ENCODE data around the gene TRIM3. TPM values are rescaled to one million over a fixed set of nuclear protein-coding genes. Genes with fewer than 3 reads are reported as not detected.

The TRIM3 gene
- total RNA-seq, 1 experiment from 2014 or later = 13.4 TPM

DNA sequence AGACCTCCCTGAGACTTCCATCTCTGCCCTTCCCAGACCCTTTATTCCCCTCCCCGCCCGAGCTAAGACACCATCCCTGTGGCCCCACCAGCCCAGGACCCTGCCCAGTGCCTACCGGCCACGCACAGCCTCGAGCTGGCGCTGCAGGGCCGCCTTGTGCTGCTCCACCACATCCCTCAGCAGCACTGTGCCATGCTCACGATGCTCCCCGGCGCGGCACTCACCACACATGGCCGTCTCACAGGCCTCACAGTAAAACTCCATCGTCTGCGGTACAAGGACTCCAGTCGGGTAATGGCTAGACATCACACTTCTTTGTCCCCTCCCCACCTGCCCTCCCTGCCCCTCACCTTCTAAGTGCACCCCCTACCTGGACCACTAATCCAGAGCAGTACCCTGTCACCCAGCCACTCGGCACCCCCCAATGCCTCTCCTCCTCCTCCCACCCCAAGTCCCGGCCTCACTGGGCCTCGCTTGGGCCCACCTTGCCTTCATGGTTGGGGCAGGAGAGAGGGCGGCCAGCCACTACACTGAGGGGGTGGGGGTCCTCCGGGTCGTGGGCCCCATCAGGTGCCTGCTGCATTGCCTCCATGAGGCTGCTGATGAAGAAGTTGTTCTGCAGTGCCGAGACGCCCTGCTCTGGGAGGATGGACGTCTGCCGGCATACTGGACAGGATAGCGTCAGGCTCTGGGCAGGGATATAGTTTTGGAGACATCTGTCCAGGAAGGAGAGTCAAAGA, 16.0 kb downstream of the TRIM3 start:
- H3K9ac ChIP-seq (ENCODE audit: low read length) = no peak overlapping the region
- H2AFZ ChIP-seq (ENCODE audit: low read depth, low read length, poor library complexity, severe bottlenecking) = no peak overlapping the region
- H3K4me3 ChIP-seq (replicated peaks in 1 of 2; ENCODE audit: low read depth in 1 of 2, low read length in 2 of 2) = no peak overlapping the region
- no peaks in the 10 kb centered on the region for H3K9me2 ChIP-seq (ENCODE audit: insufficient read depth)
- no peaks in the 10 kb centered on the region for H3K4me1 ChIP-seq (ENCODE audit: control insufficient read depth in 1 of 2, insufficient read depth in 2 of 2, low read length in 2 of 2)
- H3K27me3 ChIP-seq (ENCODE audit: insufficient read depth, low read length) = no peaks in the 10 kb centered on the region
- H3K4me2 ChIP-seq (ENCODE audit: low read length) = no peak overlapping the region
- BruUV-seq (replicated peaks) = no TSS peak
- intact Hi-C loops (cut with micrococcal nuclease) = no loop called here
- no peak for TF ChIP-seq ZFX (IDR thresholded peaks at IDR 0.05)
- TF ChIP-seq, protein P1, sequence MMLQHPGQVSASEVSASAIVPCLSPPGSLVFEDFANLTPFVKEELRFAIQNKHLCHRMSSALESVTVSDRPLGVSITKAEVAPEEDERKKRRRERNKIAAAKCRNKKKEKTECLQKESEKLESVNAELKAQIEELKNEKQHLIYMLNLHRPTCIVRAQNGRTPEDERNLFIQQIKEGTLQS (IDR thresholded peaks at IDR 0.05) = no peak
- TF ChIP-seq SP1 (IDR thresholded peaks at IDR 0.05; ENCODE audit: low read depth) = no peak
- TF ChIP-seq EGR1 (IDR thresholded peaks at IDR 0.05; ENCODE audit: low read depth) = no peak
- no peak for TF ChIP-seq EZH2 (IDR thresholded peaks at IDR 0.05)
- no peak for TF ChIP-seq ZBTB33 (IDR thresholded peaks at IDR 0.05; ENCODE audit: extremely low read depth, insufficient replicate concordance, low read length)
- no peak for TF ChIP-seq CTCF (IDR thresholded peaks at IDR 0.05 in 2 of 3, conservative IDR thresholded peaks at IDR 0.05 in 1 of 3; ENCODE audit: borderline replicate concordance in 1 of 3, insufficient read depth in 1 of 3, low read depth in 2 of 3, low read length in 2 of 3)
- TF ChIP-seq CBX3 (IDR thresholded peaks at IDR 0.05; ENCODE audit: low read depth) = no peak
- TF ChIP-seq TCF7L2 (IDR thresholded peaks at IDR 0.05; ENCODE audit: borderline replicate concordance, extremely low read depth, insufficient read depth, insufficient read length) = no peak
- no peak for TF ChIP-seq EZH2phosphoT487 (IDR thresholded peaks at IDR 0.05; ENCODE audit: borderline replicate concordance)
- TF ChIP-seq JUND (IDR thresholded peaks at IDR 0.05) = no peak
- POLR2A ChIA-PET = no interaction called here
- no peaks in the 10 kb centered on the region for H3K79me2 ChIP-seq (ENCODE audit: insufficient read depth, low read length)
- ATAC-seq = no peak
- no peak overlapping the region for H3K27ac ChIP-seq (ENCODE audit: low read depth, low read length)
- H4K20me1 ChIP-seq (ENCODE audit: insufficient read depth) = no peaks in the 10 kb centered on the region
- RAD21 ChIA-PET (ENCODE audit: low non-redundant PET in 1 of 2, low total read pairs in 2 of 2, uncharacterized antibody in 2 of 2, unreplicated experiment in 2 of 2) = no interaction called here
- no peaks in the 10 kb centered on the region for H3K9me3 ChIP-seq (ENCODE audit: control insufficient read depth in 1 of 2, insufficient read depth in 1 of 2, low read depth in 1 of 2, low read length in 2 of 2)
- H3K36me3 ChIP-seq (ENCODE audit: control insufficient read depth in 1 of 2, insufficient read depth in 2 of 2, low read length in 2 of 2) = peaks cover 0 to 2% of the 10 kb centered on the region in 2 experiments; a peak in 1 of 4 replicates
- CTCF ChIA-PET = no interaction called here
- no peak for DNase-seq (ENCODE audit: low read depth, low spot score)
